ENCODE measurements around the gene RYR2.

Gene RYR2

GRCh38 chr1:237041795-237042525, at the start of gene RYR2:
RYR2 (plus strand) TSS chr1:237042184; CDS start chr1:237042522, 338 bp downstream.
- no peak for DNase-seq (ENCODE audit: low read depth)

DNA sequence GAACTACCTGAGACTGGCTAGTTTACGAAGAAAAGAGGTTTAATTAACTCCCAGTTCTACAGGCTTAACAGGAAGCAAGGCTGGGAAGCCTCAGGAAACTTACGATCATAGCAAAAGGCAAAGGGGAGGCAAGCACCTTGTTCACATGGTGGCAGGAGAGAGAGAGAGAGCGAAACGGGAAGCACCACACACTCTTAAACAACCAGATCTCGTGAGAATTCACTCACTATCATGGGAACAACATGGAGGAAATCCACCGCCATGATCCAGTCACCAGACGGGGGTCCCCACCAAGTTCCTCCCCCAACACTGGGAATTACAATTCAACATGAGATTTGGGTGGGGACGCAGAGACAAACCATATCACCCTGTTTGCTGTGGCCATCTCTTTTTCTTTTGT, 49.5 kb upstream of the RYR2 start:
- DNase-seq (ENCODE audit: low read depth): no peak

DNA sequence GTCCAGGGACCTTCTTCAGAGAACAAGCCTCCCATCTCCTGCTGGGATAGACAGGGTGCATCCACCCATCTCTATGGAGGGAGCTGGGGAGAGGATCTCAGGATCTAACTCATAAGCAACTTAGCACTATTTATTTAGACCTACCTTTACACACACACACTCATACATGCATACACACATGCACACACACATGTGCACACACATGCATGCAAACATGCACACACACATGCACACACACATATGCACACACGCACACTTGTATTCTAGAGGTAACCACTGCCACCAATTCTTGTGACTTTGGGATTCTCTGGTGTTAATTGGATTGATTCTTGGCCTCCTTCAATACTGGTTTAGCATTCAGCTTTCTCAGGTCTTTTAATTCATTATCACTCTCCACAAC, 47.5 kb upstream of the RYR2 start:
- no peak for DNase-seq (ENCODE audit: low read depth)

- DNase-seq (ENCODE audit: low read depth): no peak
Observed at GRCh38 chr1:236997361-236997760, 44.6 kb upstream of the RYR2 start.

DNA sequence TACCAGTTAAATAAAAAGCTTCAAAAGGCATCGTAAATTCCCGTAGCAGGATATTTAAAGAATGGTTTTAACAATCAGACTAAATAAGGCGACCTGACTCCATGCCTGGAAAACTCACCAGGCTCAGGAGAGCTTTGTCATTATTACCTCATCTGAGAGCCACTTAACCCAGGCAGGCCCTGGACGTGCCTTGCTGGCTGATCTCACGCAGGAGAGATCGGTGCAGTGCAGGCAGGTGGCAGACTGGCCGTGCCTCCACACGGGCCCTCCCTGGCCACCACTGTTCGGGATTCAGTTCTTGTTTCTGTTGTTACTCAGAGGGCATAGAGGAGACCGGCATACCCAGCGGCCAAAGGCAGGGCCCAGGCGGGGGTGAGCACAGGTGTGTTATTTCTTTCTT, 44.1 kb upstream of the RYR2 start:
- DNase-seq (ENCODE audit: low read depth): no peak

GRCh38 chr1:236998546-236998945, 43.4 kb upstream of the RYR2 start:
- DNase-seq (ENCODE audit: low read depth): no peak

DNA sequence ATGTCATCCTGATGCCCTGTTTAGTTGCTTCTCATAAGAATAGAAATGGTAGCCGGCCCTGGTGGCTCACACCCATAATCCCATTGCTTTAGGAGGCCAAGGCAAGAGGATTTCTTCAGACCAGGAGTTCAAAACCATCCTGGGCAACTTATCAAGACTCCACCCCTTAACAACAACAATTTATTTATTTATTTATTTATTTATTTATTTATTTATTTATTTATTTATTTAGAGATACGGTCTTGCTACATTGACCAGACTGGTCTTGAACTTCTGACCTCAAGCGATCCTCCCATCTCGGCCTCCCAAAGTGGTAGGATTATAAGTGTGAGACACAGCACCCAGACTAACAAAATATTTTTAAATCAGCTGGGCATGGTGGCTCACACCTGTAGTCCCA, 41.8 kb upstream of the RYR2 start:
- no peak for DNase-seq (ENCODE audit: low read depth)

DNA sequence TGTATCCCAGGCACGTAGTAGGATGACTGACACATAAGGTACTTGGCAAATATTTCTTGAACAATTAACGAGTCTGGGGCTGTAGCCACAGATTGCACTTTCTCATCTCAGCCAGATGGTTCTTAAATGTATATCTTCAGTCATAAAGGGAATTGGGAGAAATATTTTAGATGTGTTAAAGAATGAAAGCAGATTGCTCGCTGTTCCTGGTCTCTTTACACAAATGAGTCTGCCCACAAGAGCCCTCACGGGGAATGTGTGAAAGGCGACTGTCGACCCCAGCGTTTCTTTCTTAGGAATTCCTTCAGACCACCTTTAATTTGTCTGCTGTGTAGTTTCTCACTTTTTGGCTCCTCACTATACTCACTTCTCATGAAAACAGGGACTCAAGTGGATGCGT, 38.5 kb upstream of the RYR2 start:
- no peak for DNase-seq (ENCODE audit: low read depth)

DNA sequence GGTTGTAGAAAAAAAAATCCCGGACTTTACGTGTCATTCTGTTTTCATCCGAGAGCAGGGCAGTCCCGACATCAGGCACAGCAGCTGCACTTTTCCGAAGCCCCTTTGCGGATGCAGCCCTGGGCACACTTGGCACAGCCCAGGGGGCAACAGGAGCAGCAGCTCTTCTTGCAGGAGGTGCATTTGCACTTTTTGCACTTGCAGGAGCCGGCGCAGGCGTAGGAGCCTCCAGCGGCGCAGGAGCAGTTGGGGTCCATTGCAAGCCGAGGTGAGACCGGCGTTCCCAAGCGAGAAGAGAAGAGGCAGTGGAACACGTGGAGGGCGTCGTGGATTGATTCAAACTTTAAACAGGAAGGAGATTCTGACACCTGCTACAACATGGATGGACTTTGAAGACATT, 37.9 kb upstream of the RYR2 start, which contains the start of gene MT1HL1:
Gene MT1HL1, minus strand, starts transcription at position 326 of the 400 bp plus-strand sequence. Its CDS starts 69 bp downstream, at position 257.
- no peak for DNase-seq (ENCODE audit: low read depth)

GRCh38 chr1:237005674-237006073, 36.3 kb upstream of the RYR2 start:
- no peak for DNase-seq (ENCODE audit: low read depth)

DNA sequence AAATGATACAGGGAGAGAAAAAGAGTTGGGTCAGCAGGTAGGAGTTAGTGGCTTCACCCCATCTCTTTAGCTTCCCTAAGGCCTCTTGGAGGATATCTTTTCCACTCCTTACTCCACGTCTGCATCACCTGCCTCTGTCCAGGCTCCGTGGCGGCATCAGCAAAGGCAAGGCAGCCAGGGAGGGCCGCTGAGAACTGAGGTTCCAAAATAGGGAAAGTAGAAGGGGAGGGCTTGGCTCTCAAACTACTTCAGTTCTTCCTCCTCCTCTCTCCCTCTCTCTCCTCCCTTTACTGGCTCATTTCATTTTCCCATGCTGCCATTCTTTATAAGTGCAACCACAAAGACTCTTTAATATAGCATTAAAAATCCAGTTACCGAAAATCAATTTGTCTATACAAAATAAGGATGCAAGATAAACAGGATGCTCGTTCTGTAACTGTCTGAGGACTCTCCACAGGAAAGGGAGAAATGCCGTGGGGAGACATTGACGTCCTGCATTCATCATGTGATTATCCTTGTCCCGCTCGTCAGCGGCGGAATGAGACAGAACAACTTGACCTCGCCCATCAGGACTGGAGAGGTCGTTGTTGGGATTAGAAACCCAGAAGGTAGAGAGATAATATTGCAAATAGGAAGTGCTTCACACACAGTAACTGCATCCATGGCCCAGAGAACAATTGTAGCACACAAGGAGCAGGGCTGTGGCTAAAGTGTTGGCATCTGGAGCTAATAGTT, 34.7 kb upstream of the RYR2 start:
- no peak for DNase-seq (ENCODE audit: low read depth)

- no peak for DNase-seq (ENCODE audit: low read depth)
Observed at GRCh38 chr1:237009611-237010010, 32.4 kb upstream of the RYR2 start.

- DNase-seq (ENCODE audit: low read depth): no peak
Observed at GRCh38 chr1:237011432-237011831, 30.6 kb upstream of the RYR2 start.

- no peak for DNase-seq (ENCODE audit: low read depth)
Observed at GRCh38 chr1:237012361-237012760, 29.6 kb upstream of the RYR2 start.

DNA sequence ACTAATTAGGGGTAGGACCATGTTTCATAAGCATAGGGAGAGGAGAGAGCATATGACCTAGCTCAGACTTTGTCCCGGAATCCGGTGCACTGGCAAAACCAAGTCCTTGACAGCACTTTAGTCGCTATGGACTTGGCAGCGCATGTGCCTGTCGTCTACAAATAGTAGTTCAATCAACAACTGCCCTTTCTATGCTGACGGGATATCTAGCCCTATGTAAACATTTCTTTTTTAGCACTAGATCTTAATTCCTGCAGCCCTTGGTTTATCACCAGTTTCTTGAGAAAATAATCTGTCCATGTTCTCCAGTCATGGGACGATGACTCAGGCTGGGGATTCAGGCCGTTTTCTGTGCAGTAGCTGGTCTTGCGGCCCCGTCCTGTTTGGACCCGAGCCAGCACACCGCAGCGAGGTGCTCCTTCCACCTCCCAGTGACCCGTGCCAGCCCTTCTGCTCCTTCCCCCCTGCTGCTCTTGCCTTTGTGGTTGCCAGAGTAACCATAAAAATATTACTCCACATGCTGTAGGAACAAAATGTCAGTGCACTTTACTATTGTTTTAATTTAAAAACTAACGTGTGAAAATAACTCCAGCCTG, 29.1 kb upstream of the RYR2 start:
- DNase-seq (ENCODE audit: low read depth): no peak

DNA sequence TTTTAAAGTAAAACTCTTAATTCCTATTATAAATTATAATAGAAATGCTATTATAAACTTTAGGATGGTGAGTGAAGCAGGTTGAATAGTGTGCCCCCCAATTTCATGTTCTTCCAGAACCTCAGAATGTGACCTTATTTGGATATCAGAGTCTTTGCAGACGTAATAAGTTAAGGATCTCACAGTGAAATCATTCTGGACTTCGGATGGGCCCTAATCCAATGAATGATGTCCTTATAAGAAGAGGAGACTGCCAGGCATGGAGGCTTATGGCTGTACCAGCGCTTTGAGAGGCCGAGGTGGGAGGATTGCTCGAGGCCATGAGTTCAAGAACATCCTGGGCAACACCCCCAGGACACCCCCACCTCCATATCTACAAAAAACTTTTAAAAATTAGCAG, 28.4 kb upstream of the RYR2 start:
- DNase-seq (ENCODE audit: low read depth): no peak

- no peak for DNase-seq (ENCODE audit: low read depth)
Observed at GRCh38 chr1:237016626-237017025, 25.4 kb upstream of the RYR2 start.

- no peak for DNase-seq (ENCODE audit: low read depth)
Observed at GRCh38 chr1:237018896-237019295, 23.1 kb upstream of the RYR2 start.

- DNase-seq (ENCODE audit: low read depth): no peak
Observed at GRCh38 chr1:237025358-237026074, 16.5 kb upstream of the RYR2 start.

DNA sequence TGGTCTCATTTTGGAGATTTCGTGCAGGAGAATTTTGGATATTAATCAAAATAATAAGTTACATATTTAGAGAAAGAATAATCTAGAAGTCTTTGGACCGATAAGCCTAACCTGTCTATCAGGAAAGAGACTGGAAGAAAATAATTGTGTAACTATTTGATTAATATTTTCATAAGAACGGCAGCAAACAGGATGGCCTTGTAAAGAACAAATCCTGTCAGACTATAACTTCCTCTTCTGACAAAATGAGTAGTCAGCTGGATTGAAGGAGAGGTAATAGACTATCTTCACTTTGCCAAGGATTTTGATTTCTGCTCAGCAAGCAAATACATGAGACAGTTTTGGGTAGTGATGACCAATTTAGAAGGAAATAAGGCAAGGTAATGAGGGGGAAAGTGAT, 12.7 kb upstream of the RYR2 start:
- no peak for DNase-seq (ENCODE audit: low read depth)

GRCh38 chr1:237029850-237030535, 12.0 kb upstream of the RYR2 start:
- no peak for DNase-seq (ENCODE audit: low read depth)

GRCh38 chr1:237031480-237031879, 10.5 kb upstream of the RYR2 start:
- no peak for DNase-seq (ENCODE audit: low read depth)
